ENCODE data around the gene GLI2.

DNA sequence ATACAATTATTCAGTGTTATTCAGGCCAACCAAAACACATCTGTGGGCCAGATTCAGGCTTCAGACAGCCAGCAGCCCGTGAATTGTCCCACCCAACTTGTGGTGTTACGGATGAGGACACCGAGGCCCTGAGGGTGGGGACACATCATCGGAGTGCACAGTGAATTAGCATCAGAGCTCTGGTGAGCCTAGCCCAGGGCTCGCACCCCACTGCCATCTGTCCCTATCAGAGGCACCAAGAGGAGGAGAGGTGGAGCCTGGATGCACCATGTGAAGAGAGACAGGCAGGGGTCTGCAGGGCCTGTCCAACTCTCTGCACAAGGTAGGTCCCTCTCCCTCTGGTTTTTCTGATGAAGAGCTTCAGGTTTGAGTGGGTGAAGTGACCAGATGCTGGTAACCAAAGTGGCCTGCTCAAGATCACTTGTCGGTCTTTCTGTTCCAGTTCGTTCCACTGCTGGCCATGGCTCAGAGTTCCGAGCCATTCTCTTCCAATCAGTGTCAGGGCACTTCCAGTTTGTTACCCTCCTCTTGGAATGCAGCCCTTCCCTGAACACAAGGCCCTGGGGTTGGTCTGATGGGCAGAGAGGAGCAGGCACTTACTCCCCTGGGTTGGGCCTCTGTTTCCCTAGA lies 14.8 kb upstream of the GLI2 start:
- TF ChIP-seq, protein P1, sequence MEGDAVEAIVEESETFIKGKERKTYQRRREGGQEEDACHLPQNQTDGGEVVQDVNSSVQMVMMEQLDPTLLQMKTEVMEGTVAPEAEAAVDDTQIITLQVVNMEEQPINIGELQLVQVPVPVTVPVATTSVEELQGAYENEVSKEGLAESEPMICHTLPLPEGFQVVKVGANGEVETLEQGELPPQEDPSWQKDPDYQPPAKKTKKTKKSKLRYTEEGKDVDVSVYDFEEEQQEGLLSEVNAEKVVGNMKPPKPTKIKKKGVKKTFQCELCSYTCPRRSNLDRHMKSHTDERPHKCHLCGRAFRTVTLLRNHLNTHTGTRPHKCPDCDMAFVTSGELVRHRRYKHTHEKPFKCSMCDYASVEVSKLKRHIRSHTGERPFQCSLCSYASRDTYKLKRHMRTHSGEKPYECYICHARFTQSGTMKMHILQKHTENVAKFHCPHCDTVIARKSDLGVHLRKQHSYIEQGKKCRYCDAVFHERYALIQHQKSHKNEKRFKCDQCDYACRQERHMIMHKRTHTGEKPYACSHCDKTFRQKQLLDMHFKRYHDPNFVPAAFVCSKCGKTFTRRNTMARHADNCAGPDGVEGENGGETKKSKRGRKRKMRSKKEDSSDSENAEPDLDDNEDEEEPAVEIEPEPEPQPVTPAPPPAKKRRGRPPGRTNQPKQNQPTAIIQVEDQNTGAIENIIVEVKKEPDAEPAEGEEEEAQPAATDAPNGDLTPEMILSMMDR (IDR thresholded peaks at IDR 0.05): no peak
- no peak for TF ChIP-seq POLR2A (IDR thresholded peaks at IDR 0.05)
